Medulla oblongata (tissue), 1 donor: Measurements from ENCODE around the gene GATD1.

Experiments
- DNase-seq: peaks from one replicate; pipeline ENCODE4 v3.0.0-alpha.2; 2015; ENCODE audit errors: extremely low spot score

GATD1 gene

GRCh38 chr11:777288-778255, at the start of gene GATD1:
GATD1 (minus strand) TSS chr11:777487; CDS start chr11:777462, 25 bp downstream.
- DNase-seq, result peak; percentile 89

- DNase-seq, result no peak
Observed at GRCh38 chr11:826836-827145, 49.5 kb upstream of the GATD1 start.

- no peak for DNase-seq
Observed at GRCh38 chr11:826227-826621, 48.9 kb upstream of the GATD1 start.

GRCh38 chr11:825366-826226, 48.3 kb upstream of the GATD1 start:
- no peak for DNase-seq

- no peak for DNase-seq
Observed at GRCh38 chr11:824942-825341, 47.7 kb upstream of the GATD1 start.

- DNase-seq, result no peak
Observed at GRCh38 chr11:824292-824880, 47.1 kb upstream of the GATD1 start.

GRCh38 chr11:823441-824291, 46.4 kb upstream of the GATD1 start:
- no peak for DNase-seq

- peak; percentile 57 for DNase-seq
Observed at GRCh38 chr11:821512-822371, 44.5 kb upstream of the GATD1 start.

GRCh38 chr11:820655-821511, 43.6 kb upstream of the GATD1 start:
- DNase-seq, result peak; percentile 75

GRCh38 chr11:819943-820649, 42.8 kb upstream of the GATD1 start:
- DNase-seq, result peak; percentile 77

GRCh38 chr11:819129-819931, 42.0 kb upstream of the GATD1 start:
- DNase-seq, result peak; percentile 95

- no peak for DNase-seq
Observed at GRCh38 chr11:818396-819128, 41.3 kb upstream of the GATD1 start, which contains the start of gene PNPLA2. PNPLA2 (plus strand) TSS chr11:818914; CDS start chr11:819719, 805 bp downstream.

GRCh38 chr11:816433-816779, 39.1 kb upstream of the GATD1 start:
- no peak for DNase-seq

- DNase-seq, result no peak
Observed at GRCh38 chr11:815675-816432, 38.6 kb upstream of the GATD1 start.

- no peak for DNase-seq
Observed at GRCh38 chr11:813456-814096, 36.3 kb upstream of the GATD1 start.

GRCh38 chr11:813072-813455, 35.8 kb upstream of the GATD1 start:
- no peak for DNase-seq
